Activated T-cell treated with anti-CD3 and anti-CD28 coated beads, Interleukin-2, amount 50 U/mL, for 4 hours (primary cell): ENCODE results near the gene PRKAG2. TPM values are rescaled to one million over a fixed set of nuclear protein-coding genes. Genes with fewer than 3 reads are reported as not detected.

Experiments used
- ATAC-seq, 2 donors: fragments of 200-7000 bp; cut with Tn5 transposase; one replicate each; pipeline ENCODE4 v1.10.0; 2021
- DNase-seq: peaks from one replicate; pipeline ENCODE4 v3.0.0-alpha.2; 2020
- H3K27me3 Mint-ChIP-seq: one replicate; pipeline ENCODE4 v1.8.0; 2021; ENCODE audit warnings: low read depth, mixed read lengths
- H3K36me3 Mint-ChIP-seq: one replicate; pipeline ENCODE4 v1.8.0; 2022; ENCODE audit warnings: mixed read lengths; ENCODE audit not compliant: insufficient read depth
- H3K4me1 Mint-ChIP-seq: one replicate; pipeline ENCODE4 v1.8.0; 2021; ENCODE audit warnings: low read depth, mixed read lengths
- H3K4me3 Mint-ChIP-seq: one replicate; pipeline ENCODE4 v1.8.0; 2021; ENCODE audit warnings: mild to moderate bottlenecking, moderate library complexity, mixed read lengths
- H3K9me3 Mint-ChIP-seq: one replicate; pipeline ENCODE4 v1.8.0; 2021; ENCODE audit warnings: mixed read lengths
- total RNA-seq, 3 donors: library from RNA; stranded (reverse); gene quantifications; one replicate each; pipeline ENCODE4 v1.2.1, GENCODE V29; 2021

The PRKAG2 gene
- total RNA-seq, 3 donors from 2014 or later, result 28.6 to 31.5 (median 29.3) TPM

- no peak for DNase-seq
- Mint-ChIP-seq H3K4me1 (peaks cover 15% of the 10 kb centered on the region), H3K4me3 (no peak overlapping the region), H3K27me3 (no peaks in the 10 kb centered on the region), H3K36me3 (peaks cover 4% of the 10 kb centered on the region), H3K9me3 (no peaks in the 10 kb centered on the region)
- ATAC-seq, result no peak
Observed at GRCh38 chr7:151815419-151815818, 61.5 kb downstream of the PRKAG2 start.

DNA sequence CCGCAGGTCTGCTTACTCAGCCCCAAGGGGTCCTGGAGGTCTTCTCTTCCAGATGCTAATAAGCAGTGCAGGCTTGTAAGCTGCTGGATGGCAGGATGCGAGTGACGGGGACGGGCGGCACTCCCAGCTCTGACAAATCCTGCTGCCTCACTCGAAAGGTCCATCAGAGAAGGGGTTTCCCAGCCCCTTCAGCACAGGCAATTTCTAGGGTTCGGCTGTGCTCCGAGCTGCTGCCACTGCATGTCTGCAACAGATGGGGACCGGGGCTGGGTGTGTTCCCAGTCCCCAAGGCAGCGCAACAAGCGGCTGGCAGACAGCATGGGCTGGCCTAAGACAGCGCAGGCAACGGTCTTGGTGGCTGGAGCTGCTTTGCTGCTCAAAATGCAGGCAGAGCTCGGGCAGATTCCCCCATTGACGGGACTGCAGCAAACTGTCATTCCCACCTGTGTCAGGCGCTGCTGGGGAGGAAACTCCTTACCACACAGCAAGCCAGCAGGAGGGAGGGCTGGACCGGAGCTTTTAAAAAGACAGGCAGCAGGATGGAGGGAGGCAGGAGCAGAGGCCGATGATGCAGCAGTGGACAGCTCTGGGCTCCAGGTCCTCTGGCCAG, 62.4 kb downstream of the PRKAG2 start:
- ATAC-seq (no peak), DNase-seq (no peak)
- Mint-ChIP-seq H3K36me3 (peaks cover 4% of the 10 kb centered on the region), H3K27me3 (no peaks in the 10 kb centered on the region), H3K4me3 (no peak overlapping the region), H3K9me3 (no peaks in the 10 kb centered on the region), H3K4me1 (peaks cover 15% of the 10 kb centered on the region)

- DNase-seq (no peak), ATAC-seq (peak in 1 of 2 donors; percentile 28)
- H3K9me3 Mint-ChIP-seq, result no peaks in the 10 kb centered on the region
- peaks cover 4% of the 10 kb centered on the region for H3K36me3 Mint-ChIP-seq
- peaks cover 17% of the 10 kb centered on the region for H3K4me1 Mint-ChIP-seq
- H3K4me3 Mint-ChIP-seq, result no peak overlapping the region
- no peaks in the 10 kb centered on the region for H3K27me3 Mint-ChIP-seq
Observed at GRCh38 chr7:151813997-151814396, 62.9 kb downstream of the PRKAG2 start.

- Mint-ChIP-seq H3K4me1 (peaks cover 17% of the 10 kb centered on the region), H3K4me3 (no peak overlapping the region), H3K27me3 (no peaks in the 10 kb centered on the region), H3K36me3 (peaks cover 4% of the 10 kb centered on the region), H3K9me3 (no peaks in the 10 kb centered on the region)
- ATAC-seq, result no peak
- DNase-seq, result no peak
Observed at GRCh38 chr7:151813445-151813844, 63.5 kb downstream of the PRKAG2 start.

- ATAC-seq (no peak), DNase-seq (no peak)
- H3K36me3 Mint-ChIP-seq, result peaks cover 4% of the 10 kb centered on the region
- no peaks in the 10 kb centered on the region for H3K27me3 Mint-ChIP-seq
- H3K9me3 Mint-ChIP-seq, result no peaks in the 10 kb centered on the region
- H3K4me3 Mint-ChIP-seq, result no peak overlapping the region
- H3K4me1 Mint-ChIP-seq, result peaks cover 17% of the 10 kb centered on the region
Observed at GRCh38 chr7:151812967-151813366, 63.9 kb downstream of the PRKAG2 start.

DNA sequence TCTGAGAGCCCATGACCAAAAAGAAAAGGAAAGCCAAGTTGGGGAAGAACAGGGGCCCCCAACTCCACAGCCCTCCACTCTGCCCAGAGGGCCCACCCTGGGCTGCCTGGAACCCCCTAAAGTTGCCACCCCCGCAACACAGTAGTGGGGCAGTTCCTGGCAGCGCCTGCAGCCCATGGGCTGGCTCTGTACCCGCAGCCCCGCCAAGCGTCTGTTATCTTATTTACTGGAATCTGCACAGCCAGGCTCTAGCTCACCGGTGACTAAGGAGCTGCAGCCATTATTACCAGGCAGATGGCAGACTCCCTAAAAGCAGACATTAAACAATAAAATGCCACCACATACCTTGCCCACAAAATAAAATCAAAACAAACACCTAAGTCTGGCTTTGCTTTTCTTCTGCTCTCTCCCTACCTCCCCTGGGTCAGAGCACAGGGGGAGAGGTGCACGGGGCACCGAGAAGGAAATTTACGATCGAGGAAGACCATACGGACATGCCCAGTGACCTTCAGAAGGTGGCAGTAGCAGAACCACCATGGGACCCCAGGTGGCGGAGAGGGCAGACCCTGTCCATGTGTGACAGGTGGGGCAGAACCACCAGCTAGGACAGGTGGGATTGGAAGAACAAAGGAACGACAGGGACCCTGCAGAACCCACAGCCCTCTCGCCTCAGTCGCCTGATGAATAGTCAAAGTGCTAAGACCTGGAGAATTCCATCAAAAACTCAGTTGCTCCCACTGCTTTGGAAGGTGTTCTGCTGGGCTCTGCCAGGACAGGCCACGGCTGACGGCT, 66.3 kb downstream of the PRKAG2 start:
- Mint-ChIP-seq H3K27me3 (no peaks in the 10 kb centered on the region), H3K9me3 (no peaks in the 10 kb centered on the region), H3K4me1 (peaks cover 11% of the 10 kb centered on the region), H3K4me3 (no peak overlapping the region), H3K36me3 (peaks cover 2% of the 10 kb centered on the region)
- no peak for DNase-seq
- no peak for ATAC-seq

GRCh38 chr7:151809864-151810170, 67.1 kb downstream of the PRKAG2 start:
- no peak for DNase-seq
- Mint-ChIP-seq H3K27me3 (no peaks in the 10 kb centered on the region), H3K9me3 (no peaks in the 10 kb centered on the region), H3K36me3 (peaks cover 5% of the 10 kb centered on the region), H3K4me1 (peaks cover 11% of the 10 kb centered on the region), H3K4me3 (no peak overlapping the region)
- ATAC-seq, result no peak

DNA sequence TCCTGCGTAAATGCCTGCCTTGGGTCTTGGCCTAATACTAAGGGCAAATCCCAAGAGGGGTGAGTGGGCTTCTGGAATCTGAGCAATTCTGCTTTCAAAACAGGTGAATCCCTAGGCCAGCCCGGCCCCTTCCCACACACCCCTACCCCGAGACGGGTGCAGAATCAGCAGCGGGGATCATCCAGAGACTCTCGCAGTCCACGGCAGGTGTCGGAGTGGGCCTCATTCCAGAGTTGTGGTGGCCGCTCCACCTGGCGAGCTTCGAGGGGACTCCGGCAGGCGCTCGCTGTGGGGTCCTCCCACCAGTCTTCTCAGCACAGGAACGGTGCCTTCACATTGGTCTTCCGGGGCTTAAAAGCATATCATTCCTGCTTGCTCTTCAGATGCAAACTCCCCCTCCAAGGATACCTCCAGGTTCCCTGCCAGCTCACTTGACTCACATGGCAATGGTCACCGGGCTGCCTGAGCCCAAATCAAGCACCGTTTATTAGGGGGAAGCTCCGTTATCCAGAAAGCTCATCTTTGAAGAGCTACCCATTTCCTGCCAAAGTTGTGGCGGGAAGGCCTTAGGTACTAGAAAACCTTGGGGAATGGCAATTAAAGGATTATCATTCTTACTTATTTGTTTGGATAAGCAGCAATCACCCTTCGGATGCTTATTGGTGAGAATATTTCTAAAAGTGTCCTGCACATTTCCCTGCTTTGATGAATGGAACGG, 67.6 kb downstream of the PRKAG2 start:
- no peak for ATAC-seq
- Mint-ChIP-seq H3K36me3 (peaks cover 5% of the 10 kb centered on the region), H3K9me3 (no peaks in the 10 kb centered on the region), H3K4me3 (no peak overlapping the region), H3K27me3 (no peaks in the 10 kb centered on the region), H3K4me1 (peaks cover 11% of the 10 kb centered on the region)
- no peak for DNase-seq

DNA sequence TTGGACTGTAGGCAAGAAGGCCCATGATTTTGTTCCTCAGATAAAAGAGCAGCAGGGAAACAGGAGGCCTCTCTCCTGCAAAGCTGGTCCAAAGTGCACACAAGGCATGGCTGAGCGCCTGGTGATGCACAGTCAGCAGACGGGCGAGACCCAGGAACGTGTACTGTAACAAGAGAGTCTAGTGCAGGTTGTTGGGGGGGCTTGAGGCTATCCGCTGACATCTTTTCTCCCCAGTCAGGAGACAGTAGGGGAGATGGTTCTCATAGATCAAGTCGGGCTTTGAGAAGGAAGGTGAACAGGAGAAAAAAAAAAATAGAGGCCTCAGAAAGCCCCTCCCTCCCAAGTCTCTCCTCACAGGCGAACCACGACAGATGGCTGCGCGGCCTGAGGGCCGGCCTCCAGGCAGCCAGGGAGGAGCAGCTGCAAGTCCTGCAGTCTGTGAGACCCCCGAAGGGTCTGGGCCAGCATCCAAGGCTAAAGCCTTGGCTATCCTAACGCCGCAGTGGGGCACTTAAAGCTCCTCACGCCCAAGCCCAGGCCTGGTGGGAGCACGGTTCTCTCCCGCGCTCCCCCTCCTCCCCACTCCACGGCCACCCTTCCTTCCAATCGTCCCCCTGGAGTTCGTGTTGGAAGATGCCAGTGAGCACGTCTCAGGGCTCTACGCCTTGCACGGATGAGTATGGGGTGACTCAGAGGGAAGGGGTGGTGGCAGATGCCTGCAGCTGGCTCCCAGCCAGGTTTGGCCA, 68.3 kb downstream of the PRKAG2 start:
- DNase-seq, result no peak
- no peak overlapping the region for H3K4me3 Mint-ChIP-seq
- peaks cover 5% of the 10 kb centered on the region for H3K36me3 Mint-ChIP-seq
- peaks cover 6% of the 10 kb centered on the region for H3K4me1 Mint-ChIP-seq
- no peak for ATAC-seq
- H3K9me3 Mint-ChIP-seq, result no peaks in the 10 kb centered on the region
- no peaks in the 10 kb centered on the region for H3K27me3 Mint-ChIP-seq

GRCh38 chr7:151807846-151808245, 69.1 kb downstream of the PRKAG2 start:
- DNase-seq (no peak), ATAC-seq (no peak)
- Mint-ChIP-seq H3K27me3 (no peaks in the 10 kb centered on the region), H3K4me3 (no peak overlapping the region), H3K4me1 (peaks cover 3% of the 10 kb centered on the region), H3K36me3 (peaks cover 5% of the 10 kb centered on the region), H3K9me3 (no peaks in the 10 kb centered on the region)

DNA sequence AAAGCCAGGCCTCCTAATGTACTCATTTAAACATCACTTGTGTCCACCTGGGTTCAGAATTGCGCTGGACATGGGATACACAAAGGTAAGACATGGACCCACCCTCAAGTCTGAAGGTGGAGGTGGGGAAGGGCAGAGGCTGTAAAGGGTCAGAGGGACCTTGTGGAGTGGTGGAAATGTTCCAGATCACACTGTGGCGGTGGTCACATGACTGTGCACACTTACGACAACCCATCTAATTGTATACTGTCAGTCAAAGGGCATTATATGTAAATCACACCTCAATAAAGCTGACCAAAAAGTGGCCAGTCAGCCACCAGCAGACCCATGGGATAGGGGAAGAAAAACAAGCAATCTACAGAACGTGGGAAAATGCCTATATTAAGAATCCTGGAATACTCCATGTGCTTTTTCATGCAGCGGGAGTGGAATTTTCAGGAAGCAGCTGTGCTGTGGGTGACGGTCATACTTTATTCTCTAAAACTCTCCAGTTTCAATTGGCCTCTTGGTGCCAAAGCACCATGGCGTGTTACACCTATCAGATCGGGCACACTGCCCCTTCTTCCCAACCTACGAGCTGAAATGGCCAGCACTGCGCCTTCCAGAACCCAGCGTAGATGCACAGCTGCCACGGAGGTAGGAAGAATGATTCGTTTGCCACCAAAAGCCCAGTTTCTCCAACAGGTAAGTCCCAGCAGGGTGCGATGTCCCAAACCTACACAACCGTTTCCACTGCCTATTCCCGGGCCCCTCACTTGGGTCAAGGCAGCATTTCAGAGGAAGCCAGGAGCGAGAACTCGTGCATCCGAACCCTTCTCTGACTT, 69.8 kb downstream of the PRKAG2 start:
- Mint-ChIP-seq H3K9me3 (no peaks in the 10 kb centered on the region), H3K27me3 (no peaks in the 10 kb centered on the region), H3K4me1 (peaks cover 3% of the 10 kb centered on the region), H3K4me3 (no peak overlapping the region), H3K36me3 (peaks cover 4% of the 10 kb centered on the region)
- ATAC-seq, result no peak
- DNase-seq, result no peak

DNA sequence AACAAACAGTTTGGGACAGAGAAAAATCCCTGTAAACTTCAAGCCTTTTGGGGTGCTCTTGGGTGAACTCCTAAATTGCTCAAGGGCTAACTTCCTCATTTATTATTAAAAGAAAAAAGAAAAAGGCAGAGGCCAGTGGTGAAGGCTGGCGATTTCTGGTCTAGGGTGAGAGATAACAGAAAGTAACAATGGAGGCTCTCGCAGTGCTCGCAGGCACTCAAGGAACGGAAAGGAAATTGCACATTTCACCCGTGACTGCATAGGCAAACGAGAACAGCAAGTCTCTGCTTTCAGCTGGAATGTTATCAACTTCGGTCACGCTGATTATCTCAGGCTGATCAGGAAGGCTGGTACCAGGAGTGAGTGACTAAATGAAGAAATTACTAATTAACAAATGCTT, 70.7 kb downstream of the PRKAG2 start:
- Mint-ChIP-seq H3K4me1 (peaks cover 1% of the 10 kb centered on the region), H3K9me3 (no peaks in the 10 kb centered on the region), H3K36me3 (peaks cover 3% of the 10 kb centered on the region), H3K27me3 (no peaks in the 10 kb centered on the region), H3K4me3 (no peak overlapping the region)
- ATAC-seq (no peak), DNase-seq (no peak)

GRCh38 chr7:151805191-151805590, 71.7 kb downstream of the PRKAG2 start:
- Mint-ChIP-seq H3K4me1 (peaks cover 1% of the 10 kb centered on the region), H3K36me3 (peaks cover 3% of the 10 kb centered on the region), H3K9me3 (no peaks in the 10 kb centered on the region), H3K4me3 (no peak overlapping the region), H3K27me3 (no peaks in the 10 kb centered on the region)
- no peak for DNase-seq
- no peak for ATAC-seq

DNA sequence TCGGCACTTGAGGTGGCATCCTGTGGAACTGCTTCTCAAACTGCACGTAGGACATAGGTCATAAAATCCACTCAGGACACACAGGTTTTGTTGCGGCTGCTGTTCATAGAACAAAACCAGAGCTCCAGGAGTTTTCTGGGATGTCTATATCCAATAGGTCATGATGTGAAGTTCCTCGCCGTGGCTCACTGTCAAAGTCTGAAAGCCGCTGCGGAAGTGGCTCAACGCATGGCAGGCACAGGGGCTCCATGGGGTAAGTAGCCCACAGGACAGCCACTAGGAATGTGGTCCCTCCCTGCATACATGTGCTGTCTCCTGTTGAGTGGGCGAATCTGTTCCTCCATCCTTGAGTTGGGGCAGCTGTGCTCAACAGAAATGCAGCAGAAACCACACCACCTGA, 72.2 kb downstream of the PRKAG2 start:
- ATAC-seq, result no peak
- Mint-ChIP-seq H3K36me3 (peaks cover 3% of the 10 kb centered on the region), H3K9me3 (no peaks in the 10 kb centered on the region), H3K27me3 (no peaks in the 10 kb centered on the region), H3K4me1 (peaks cover 1% of the 10 kb centered on the region), H3K4me3 (no peak overlapping the region)
- DNase-seq, result no peak
